HG02588 (cell line): ENCODE measurements around the gene MRPL22.
"Not testable (repeated sequence)": the region's sequence is repeated elsewhere in the genome, so short reads cannot be mapped to it uniquely, and the experiment has no call there.

Experiments used
- ATAC-seq: cut with Tn5 transposase; IDR thresholded peaks from one replicate; pipeline ENCODE4 v1.9.1; 2021; ENCODE audit warnings: mild to moderate bottlenecking, moderate library complexity; ENCODE audit not compliant: unreplicated experiment

MRPL22 gene

GRCh38 chr5:154989626-154990025 lies 48.8 kb downstream of the MRPL22 start:
- no peak for ATAC-seq

- ATAC-seq: no peak
Measured at GRCh38 chr5:154993461-154993860, 52.6 kb downstream of the MRPL22 start.

GRCh38 chr5:154995679-154996078 lies 54.8 kb downstream of the MRPL22 start:
- ATAC-seq: no peak

- ATAC-seq: no peak
Measured at GRCh38 chr5:154997746-154998145, 56.9 kb downstream of the MRPL22 start.

GRCh38 chr5:154999865-155000264 lies 59.0 kb downstream of the MRPL22 start:
- no peak for ATAC-seq

- no peak for ATAC-seq
Measured at GRCh38 chr5:155001523-155001922, 60.6 kb downstream of the MRPL22 start.

GRCh38 chr5:155002722-155003121 lies 61.8 kb downstream of the MRPL22 start:
- not testable (repeated sequence) for ATAC-seq

- no peak for ATAC-seq
Measured at GRCh38 chr5:155004138-155004744, 63.4 kb downstream of the MRPL22 start.

- ATAC-seq: not testable (repeated sequence)
Measured at GRCh38 chr5:155006265-155006664, 65.4 kb downstream of the MRPL22 start.

- no peak for ATAC-seq
Measured at GRCh38 chr5:155008669-155009068, 67.8 kb downstream of the MRPL22 start.

GRCh38 chr5:155010881-155011280 lies 70.0 kb downstream of the MRPL22 start:
- no peak for ATAC-seq

GRCh38 chr5:155013526-155013925 lies 72.7 kb downstream of the MRPL22 start, which contains the start of gene KIF4B:
TSS of gene KIF4B (plus strand) at chr5:155013755. CDS start at chr5:155013860, 105 bp downstream.
- ATAC-seq: no peak

- no peak for ATAC-seq
Measured at GRCh38 chr5:155015239-155015638, 74.4 kb downstream of the MRPL22 start.

- ATAC-seq: peak; percentile 97
Measured at GRCh38 chr5:155017610-155018009, 76.7 kb downstream of the MRPL22 start.
